Stimulated activated CD8-positive, alpha-beta memory T cell treated with anti-CD3 and anti-CD28 coated beads, Interleukin-4, amount 100 ng/mL, for 48 hours (primary cell): ENCODE results near the gene RTP1.
"Not testable (repeated sequence)": the region's sequence is repeated elsewhere in the genome, so short reads cannot be mapped to it uniquely, and the experiment has no call there.

Experiments used
- DNase-seq: peaks from one replicate; pipeline ENCODE4 v3.0.0-alpha.2; 2020

Gene RTP1

GRCh38 chr3:187197335-187197649 is at the start of gene RTP1:
Gene RTP1, plus strand, starts transcription at chr3:187197486. Its CDS starts 30 bp downstream, at chr3:187197516.
- DNase-seq: no peak

- no peak for DNase-seq
Observed at GRCh38 chr3:187150186-187150585, 47.1 kb upstream of the RTP1 start.

GRCh38 chr3:187150599-187150998 is 46.7 kb upstream of the RTP1 start:
- peak; percentile 81 for DNase-seq

- no peak for DNase-seq
Observed at GRCh38 chr3:187161556-187161955, 35.7 kb upstream of the RTP1 start.

- DNase-seq: no peak
Observed at GRCh38 chr3:187162265-187162953, 34.9 kb upstream of the RTP1 start.

GRCh38 chr3:187165144-187165543 is 32.1 kb upstream of the RTP1 start:
- DNase-seq: peak; percentile 29

- DNase-seq: no peak
Observed at GRCh38 chr3:187166750-187167149, 30.5 kb upstream of the RTP1 start.

GRCh38 chr3:187167777-187168176 is 29.5 kb upstream of the RTP1 start:
- DNase-seq: no peak

- DNase-seq: no peak
Observed at GRCh38 chr3:187169231-187169960, 27.9 kb upstream of the RTP1 start.

GRCh38 chr3:187170911-187171310 is 26.4 kb upstream of the RTP1 start:
- not testable (repeated sequence) for DNase-seq

GRCh38 chr3:187172929-187173328 is 24.4 kb upstream of the RTP1 start:
- no peak for DNase-seq

- DNase-seq: no peak
Observed at GRCh38 chr3:187181454-187182170, 15.7 kb upstream of the RTP1 start.

- DNase-seq: no peak
Observed at GRCh38 chr3:187183210-187183862, 13.9 kb upstream of the RTP1 start.

GRCh38 chr3:187183903-187184302 is 13.4 kb upstream of the RTP1 start:
- no peak for DNase-seq

- no peak for DNase-seq
Observed at GRCh38 chr3:187185759-187186158, 11.5 kb upstream of the RTP1 start.

GRCh38 chr3:187186375-187186774 is 10.9 kb upstream of the RTP1 start:
- DNase-seq: no peak

GRCh38 chr3:187186801-187187421 is 10.4 kb upstream of the RTP1 start:
- no peak for DNase-seq

- no peak for DNase-seq
Observed at GRCh38 chr3:187188931-187189330, 8.4 kb upstream of the RTP1 start.

- no peak for DNase-seq
Observed at GRCh38 chr3:187191271-187191670, 6.0 kb upstream of the RTP1 start.

- no peak for DNase-seq
Observed at GRCh38 chr3:187193181-187193580, 4.1 kb upstream of the RTP1 start.

- DNase-seq: no peak
Observed at GRCh38 chr3:187196573-187197334, 532 bp upstream of the RTP1 start.

GRCh38 chr3:187198490-187198889 is 1.2 kb downstream of the RTP1 start:
- no peak for DNase-seq
